Heart right ventricle (tissue), 16 donors: Measurements from ENCODE around the gene CMYA5. TPM values are rescaled to one million over a fixed set of nuclear protein-coding genes. Genes with fewer than 3 reads are reported as not detected.
A peak's percentile ranks its signal among the peaks of the same experiment; 100 is the strongest.

Experiments
- ATAC-seq, 8 donors: fragments of 200-7000 bp; cut with Tn5 transposase; one replicate each; pipeline ENCODE4 v1.9.1; 2020; ENCODE audit warnings: mild to moderate bottlenecking in 8 of 8, moderate library complexity in 8 of 8, moderate number of reproducible peaks in 1 of 8
- DNase-seq, 2 donors: peaks; one replicate each; pipeline ENCODE4 v3.0.0-alpha.2; 2020
- H3K27ac ChIP-seq, 10 donors: fragments of 200-600 bp; sonication (generic) in 2 of 10; one replicate each; pipeline versions ENCODE4 v1.5.0 to v1.8.0; 2020 to 2022; ENCODE audit warnings: mild to moderate bottlenecking in 3 of 10
- H3K27me3 ChIP-seq, 7 donors: fragments of 200-600 bp; one replicate each; pipeline ENCODE4 v1.8.0; 2021 to 2022; ENCODE audit warnings: mild to moderate bottlenecking in 2 of 7
- H3K36me3 ChIP-seq, 9 donors: fragments of 200-600 bp; sonication (generic) in 1 of 9; one replicate each; pipeline versions ENCODE4 v1.5.0 to v1.8.0; 2020 to 2022; ENCODE audit warnings: mild to moderate bottlenecking in 2 of 9
- H3K4me1 ChIP-seq, 9 donors: fragments of 200-600 bp; sonication (generic) in 1 of 9; one replicate each; pipeline versions ENCODE4 v1.5.0 to v1.8.0; 2020 to 2022; ENCODE audit warnings: mild to moderate bottlenecking in 4 of 9
- H3K4me3 ChIP-seq, 10 donors: fragments of 200-600 bp; sonication (generic) in 2 of 10; one replicate each; pipeline versions ENCODE4 v1.5.0 to v1.8.0; 2020 to 2022; ENCODE audit warnings: mild to moderate bottlenecking in 7 of 10, moderate library complexity in 2 of 10
- H3K9me3 ChIP-seq, 11 donors: fragments of 200-600 bp in 10 of 11; sonication (generic) in 2 of 11; one replicate each; pipeline versions ENCODE4 v1.5.0 to v1.8.0; 2013 to 2022; ENCODE audit warnings: mild to moderate bottlenecking in 2 of 11, control low read depth in 1 of 11, moderate library complexity in 1 of 11
- WGBS, 2 donors: extraction: QIAGEN DNeasy Blood & Tissue Kit; methylation state at CpG; one replicate each; pipeline ENCODE4 v1.1.7; 2013; ENCODE audit warnings: inconsistent platforms in 1 of 2; 5-methylcytosine and 5-hydroxymethylcytosine counted together
- intact Hi-C, 10 donors: fragments of 100-400 bp; cut with DNase I; formaldehyde crosslinking; loops; one replicate each; pipeline versions ENCODE4 v1.11.1 to v1.14.2; 2022
- polyA plus RNA-seq, 2 donors: library from polyadenylated mRNA; stranded (reverse); fragments of 200-250 nt; gene quantifications; one replicate each; pipeline ENCODE4 v1.2.3, GENCODE V29; 2013
- total RNA-seq, 10 donors: library from RNA; stranded (reverse); fragmentation: NEBNext Ultra II Directional in 3 of 10; extraction: Animal tissue kit (Norgen Biotek cat#: 25700) in 3 of 10; gene quantifications; one replicate each; pipeline versions ENCODE4 v1.2.1 to v1.2.4, GENCODE V29; 2021 to 2023
- TF ChIP-seq, protein P1 (sequence below), 9 donors: fragments of 200-600 bp; sonication (generic) in 2 of 9; IDR thresholded peaks; one replicate each; pipeline versions ENCODE4 v1.5.0 to v1.8.0; 2021 to 2022; ENCODE audit warnings: antibody characterized with exemption in 9 of 9, mild to moderate bottlenecking in 5 of 9, moderate library complexity in 1 of 9
- donor health status: Arrhythmogenic right ventricular cardiomyopathy.
- donor health status: ischemic (EF 13 %, LVEDD 7.1; RV severe dilation, severe dysfunction).
- donor health status: healthy with polysubstance abuse.
- donor health status: DM: no; HTN: yes; CAD: no.
- donor health status: DM: no; HTN: no; CAD: no.
- donor health status: ischemic (EF 25% LVEDD 6.9; RV normal size, moderate dysfunction).
- donor health status: ischemic (EF 25% LVEDD 5.7; RV mildly dilated, moderate dysfunction).
- donor health status: healthy.
- donor health status: DM: yes; HTN: yes; CAD: no.
- donor health status: Ischemic cardiomyopathy.
- donor health status: ischemic (EF 35%, LVEDD 5.7; RV mildly dilated, moderate dysfunction).
- donor health status: nonischemic (EF 11% LVEDD 7.7; RV severe dilation, severe dysfunction).
- donor health status: DM: yes; HTN: yes; CAD: no.
- donor health status: PGD.
- donor health status: ischemic (EF 29% LVEDD 5.4; RV normal size, mild dysfunction).
- donor health status: nonischemic (EF 23%, LVEDD 6.1; RV moderate dilation, normal function).

CMYA5 gene
- total and polyA plus RNA-seq, 12 donors: 202 to 1,721 (median 979) TPM

- intact Hi-C loops: no loop called here
- TF ChIP-seq, protein P1, sequence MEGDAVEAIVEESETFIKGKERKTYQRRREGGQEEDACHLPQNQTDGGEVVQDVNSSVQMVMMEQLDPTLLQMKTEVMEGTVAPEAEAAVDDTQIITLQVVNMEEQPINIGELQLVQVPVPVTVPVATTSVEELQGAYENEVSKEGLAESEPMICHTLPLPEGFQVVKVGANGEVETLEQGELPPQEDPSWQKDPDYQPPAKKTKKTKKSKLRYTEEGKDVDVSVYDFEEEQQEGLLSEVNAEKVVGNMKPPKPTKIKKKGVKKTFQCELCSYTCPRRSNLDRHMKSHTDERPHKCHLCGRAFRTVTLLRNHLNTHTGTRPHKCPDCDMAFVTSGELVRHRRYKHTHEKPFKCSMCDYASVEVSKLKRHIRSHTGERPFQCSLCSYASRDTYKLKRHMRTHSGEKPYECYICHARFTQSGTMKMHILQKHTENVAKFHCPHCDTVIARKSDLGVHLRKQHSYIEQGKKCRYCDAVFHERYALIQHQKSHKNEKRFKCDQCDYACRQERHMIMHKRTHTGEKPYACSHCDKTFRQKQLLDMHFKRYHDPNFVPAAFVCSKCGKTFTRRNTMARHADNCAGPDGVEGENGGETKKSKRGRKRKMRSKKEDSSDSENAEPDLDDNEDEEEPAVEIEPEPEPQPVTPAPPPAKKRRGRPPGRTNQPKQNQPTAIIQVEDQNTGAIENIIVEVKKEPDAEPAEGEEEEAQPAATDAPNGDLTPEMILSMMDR (IDR thresholded peaks at IDR 0.05): no peak
- Histone ChIP-seq H3K4me1 (peaks cover 0 to 62% (median 16%) of the 10 kb centered on the region in 9 donors), H3K27me3 (no peaks in the 10 kb centered on the region), H3K4me3 (no peak overlapping the region), H3K9me3 (no peaks in the 10 kb centered on the region), H3K27ac (peak overlapping the region in 9 of 10 donors; percentile 11 to 77 (median 67)), H3K36me3 (peaks cover 0 to 58% (median 13%) of the 10 kb centered on the region in 9 donors)
- ATAC-seq: peak; percentile 79 to 97 (median 93)
- 40 to 41% methylated on average over 1 of the region's 1 CpG for WGBS, 2 donors
- DNase-seq: peak in 1 of 2 donors; percentile 29
Observed at GRCh38 chr5:79787448-79787847, 97.8 kb downstream of the CMYA5 start.

DNA sequence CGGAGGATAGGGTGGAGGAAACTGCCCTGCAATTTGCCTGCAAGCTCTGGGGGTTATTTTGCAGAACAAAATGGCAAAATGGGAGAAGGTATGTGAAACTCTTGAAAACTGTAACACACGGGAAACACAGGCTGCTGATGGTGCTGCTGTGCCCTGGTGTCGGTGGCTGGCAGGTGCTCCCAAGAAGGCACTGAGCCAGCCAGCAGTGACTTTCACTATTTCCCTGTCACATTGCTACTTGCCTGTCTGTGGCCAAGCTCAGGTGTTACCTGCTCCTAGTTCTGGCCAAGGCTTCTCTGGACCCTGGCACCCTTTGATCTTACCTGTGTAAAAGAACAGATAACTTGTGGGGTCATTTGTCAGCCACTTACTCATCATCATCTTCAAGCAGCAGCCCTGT lies 102.2 kb downstream of the CMYA5 start:
- H3K27ac ChIP-seq: peak overlapping the region in 6 of 10 donors; percentile 0 to 77 (median 54)
- no peaks in the 10 kb centered on the region for H3K9me3 ChIP-seq
- H3K4me1 ChIP-seq: peaks cover 0 to 75% (median 20%) of the 10 kb centered on the region in 9 donors
- TF ChIP-seq, protein P1 (IDR thresholded peaks at IDR 0.05): no peak
- intact Hi-C loops: no loop called here
- H3K27me3 ChIP-seq: no peaks in the 10 kb centered on the region
- H3K36me3 ChIP-seq: peaks cover 0 to 89% (median 17%) of the 10 kb centered on the region in 9 donors
- DNase-seq (no peak), ATAC-seq (peak in 4 of 8 donors; percentile 12 to 29 (median 26))
- 59 to 74% methylated on average over 3 of the region's 3 CpGs for WGBS, 2 donors
- H3K4me3 ChIP-seq: no peak overlapping the region

- ATAC-seq: no peak
- Histone ChIP-seq H3K36me3 (peaks cover 0 to 95% (median 17%) of the 10 kb centered on the region in 9 donors), H3K9me3 (no peaks in the 10 kb centered on the region), H3K4me1 (peaks cover 0 to 69% (median 17%) of the 10 kb centered on the region in 9 donors), H3K27me3 (no peaks in the 10 kb centered on the region), H3K4me3 (no peak overlapping the region), H3K27ac (peak overlapping the region in 6 of 10 donors; percentile 0 to 77 (median 54))
- TF ChIP-seq, protein P1 (IDR thresholded peaks at IDR 0.05): no peak
- no peak for DNase-seq
- intact Hi-C loops: no loop called here
Observed at GRCh38 chr5:79792463-79792862, 102.8 kb downstream of the CMYA5 start.

GRCh38 chr5:79793304-79793703 lies 103.7 kb downstream of the CMYA5 start:
- peaks cover 0 to 98% (median 17%) of the 10 kb centered on the region in 9 donors for H3K36me3 ChIP-seq
- no peaks in the 10 kb centered on the region for H3K27me3 ChIP-seq
- H3K4me1 ChIP-seq: peaks cover 0 to 60% (median 17%) of the 10 kb centered on the region in 9 donors
- WGBS, 2 donors: 82% methylated on average over 7 of the region's 7 CpGs
- ATAC-seq (peak in 1 of 8 donors; percentile 3), DNase-seq (no peak)
- no peaks in the 10 kb centered on the region for H3K9me3 ChIP-seq
- no peak overlapping the region for H3K4me3 ChIP-seq
- intact Hi-C loops: no loop called here
- TF ChIP-seq, protein P1 (IDR thresholded peaks at IDR 0.05): no peak
- peak overlapping the region in 5 of 10 donors; percentile 42 to 77 (median 58) for H3K27ac ChIP-seq
